SK-N-SH (cell line): Measurements from ENCODE around the gene CRYBG2. TPM values are rescaled to one million over a fixed set of nuclear protein-coding genes. Genes with fewer than 3 reads are reported as not detected.
A peak's percentile ranks its signal among the peaks of the same experiment; 100 is the strongest.

Source experiments
- CTCF ChIA-PET: fragments of 300-600, 350-600 bp; formaldehyde crosslinking; extraction: SDS; loops from one replicate; lab custom pipeline; 2021; lab: Yijun Ruan, JAX
- POLR2A ChIA-PET: fragments of 350-600 bp; sonication (Branson Sonifier 250); formaldehyde crosslinking; extraction: SDS; loops from one replicate; lab custom pipeline; 2020; ENCODE audit warnings: antibody characterized with exemption, inconsistent platforms; lab: Yijun Ruan, JAX
- DNase-seq: peaks from one replicate; pipeline ENCODE4 v3.0.0; 2012
- H2AFZ ChIP-seq: fragments of 200-600 bp; sonication (generic); 2 replicates; pipeline ENCODE4 v1.8.1; 2016; ENCODE audit warnings: antibody characterized with exemption, mild to moderate bottlenecking, low read depth
- H3F3A ChIP-seq: fragments of 200-600 bp; sonication (generic); replicated peaks from 2 replicates; pipeline ENCODE3; 2016; ENCODE audit warnings: antibody characterized with exemption, mild to moderate bottlenecking; ENCODE audit not compliant: insufficient read depth
- H3K27ac ChIP-seq, 2 experiments: fragments of 200-500 bp in 1 of 2; fragments of 200-600 bp in 1 of 2; sonication (Bioruptor generic) in 1 of 2; sonication (generic), shearing (Covaris generic) in 1 of 2; 2 replicates each; pipeline versions ENCODE4 v1.5.1 to v1.6.1; 2014 to 2016; ENCODE audit warnings: low read depth in 2 of 2, inconsistent platforms in 1 of 2, low read length in 1 of 2, mild to moderate bottlenecking in 1 of 2, mixed read lengths in 1 of 2
- H3K27me3 ChIP-seq: fragments of 200-600 bp; sonication (generic), shearing (Covaris generic); 2 replicates; pipeline ENCODE4 v1.6.1; 2016; ENCODE audit warnings: mixed run types; ENCODE audit not compliant: insufficient read depth
- H3K36me3 ChIP-seq, 2 experiments: fragments of 200-500 bp in 1 of 2; fragments of 200-600 bp in 1 of 2; sonication (Bioruptor generic) in 1 of 2; sonication (generic) in 1 of 2; replicated peaks in 1 of 2; 2 replicates each; pipeline versions ENCODE3 to v1.5.1; 2014 to 2016; ENCODE audit warnings: low read length in 1 of 2, mild to moderate bottlenecking in 1 of 2; ENCODE audit not compliant: insufficient read depth in 2 of 2, control insufficient read depth in 1 of 2
- H3K4me1 ChIP-seq, 2 experiments: fragments of 200-500 bp in 1 of 2; fragments of 200-600 bp in 1 of 2; sonication (Bioruptor generic) in 1 of 2; sonication (generic), shearing (Covaris generic) in 1 of 2; 2 replicates each; pipeline versions ENCODE4 v1.5.1 to v1.6.1; 2014 to 2016; ENCODE audit warnings: low read depth in 1 of 2, low read length in 1 of 2, mixed run types in 1 of 2; ENCODE audit not compliant: insufficient read depth in 2 of 2, control insufficient read depth in 1 of 2
- H3K4me2 ChIP-seq: fragments of 200-600 bp; sonication (generic), shearing (Covaris generic); 2 replicates; pipeline ENCODE4 v1.6.1; 2017; ENCODE audit warnings: mixed run types
- H3K4me3 ChIP-seq, 2 experiments: fragments of 200-500 bp in 1 of 2; fragments of 200-600 bp in 1 of 2; sonication (Bioruptor generic) in 1 of 2; sonication (generic), shearing (Covaris generic) in 1 of 2; 2 replicates each; pipeline versions ENCODE4 v1.5.1 to v1.8.1; 2014 to 2016; ENCODE audit warnings: low read depth in 2 of 2, inconsistent platforms in 1 of 2, low read length in 1 of 2, mild to moderate bottlenecking in 1 of 2, mixed read lengths in 1 of 2, moderate library complexity in 1 of 2
- H3K79me2 ChIP-seq: fragments of 200-600 bp; sonication (generic); 2 replicates; pipeline ENCODE4 v1.8.1; 2017; ENCODE audit warnings: mild to moderate bottlenecking; ENCODE audit not compliant: insufficient read depth
- H3K9ac ChIP-seq: fragments of 200-600 bp; sonication (generic); 2 replicates; pipeline ENCODE4 v1.6.1; 2017; ENCODE audit warnings: mixed run types
- H3K9me2 ChIP-seq: fragments of 200-600 bp; sonication (generic); 2 replicates; pipeline ENCODE4 v1.6.1; 2017; ENCODE audit warnings: mixed run types
- H3K9me3 ChIP-seq: fragments of 200-600 bp; sonication (generic); 2 replicates; pipeline ENCODE4 v1.6.1; 2017; ENCODE audit warnings: mixed run types, mild to moderate bottlenecking, moderate library complexity
- H4K20me1 ChIP-seq: fragments of 200-600 bp; sonication (generic); 2 replicates; pipeline ENCODE4 v1.6.1; 2017; ENCODE audit warnings: mild to moderate bottlenecking, mixed run types; ENCODE audit not compliant: insufficient read depth
- CHD2 ChIP-seq: fragments of 150-350 bp; IDR thresholded peaks from 2 replicates; pipeline ENCODE4 v1.6.1; 2018; ENCODE audit warnings: low read length; ENCODE audit not compliant: partially characterized antibody
- ELF1 ChIP-seq: IDR thresholded peaks from 2 replicates; pipeline ENCODE4 v1.4.0; 2012
- EZH2phosphoT487 ChIP-seq: fragments of 200-600 bp; sonication (generic); IDR thresholded peaks from 2 replicates; pipeline ENCODE4 v1.6.1; 2017; ENCODE audit warnings: low read depth, mixed run types, mild to moderate bottlenecking, antibody characterized with exemption, moderate library complexity, borderline replicate concordance
- FOSL2 ChIP-seq: IDR thresholded peaks from 2 replicates; pipeline ENCODE4 v1.4.0; 2012; ENCODE audit warnings: low read depth, mild to moderate bottlenecking, moderate library complexity, borderline replicate concordance
- GABPA ChIP-seq: IDR thresholded peaks from 2 replicates; pipeline ENCODE4 v1.4.0; 2012; ENCODE audit warnings: low read depth, mild to moderate bottlenecking
- IRF3 ChIP-seq: fragments of 150-350 bp; IDR thresholded peaks from 2 replicates; pipeline ENCODE4 v1.6.1; 2016; ENCODE audit warnings: mild to moderate bottlenecking, low read depth, low read length
- NFIC ChIP-seq: IDR thresholded peaks from 2 replicates; pipeline ENCODE4 v1.4.0; 2012; ENCODE audit warnings: borderline replicate concordance
- PBX3 ChIP-seq: IDR thresholded peaks from 2 replicates; pipeline ENCODE4; 2012
- POLR2AphosphoS5 ChIP-seq: IDR thresholded peaks from 2 replicates; pipeline ENCODE4 v1.6.1; 2012; ENCODE audit warnings: low read depth, low read length
- RCOR1 ChIP-seq: fragments of 150-350 bp; IDR thresholded peaks from 2 replicates; pipeline ENCODE4 v1.6.1; 2017; ENCODE audit warnings: antibody characterized with exemption, low read length
- REST ChIP-seq: IDR thresholded peaks from 2 replicates; pipeline ENCODE4 v1.6.1; 2012; ENCODE audit warnings: mild to moderate bottlenecking, low read depth, low read length, moderate library complexity
- SIN3A ChIP-seq: IDR thresholded peaks from 2 replicates; pipeline ENCODE4 v1.6.1; 2012; ENCODE audit warnings: low read depth, mild to moderate bottlenecking, low read length, moderate library complexity, borderline replicate concordance
- TAF1 ChIP-seq: IDR thresholded peaks from 2 replicates; pipeline ENCODE4 v1.6.1; 2012; ENCODE audit warnings: low read depth, mild to moderate bottlenecking, low read length, moderate library complexity, borderline replicate concordance
- YY1 ChIP-seq: IDR thresholded peaks from 2 replicates; pipeline ENCODE4 v1.4.0; 2012; ENCODE audit warnings: low read depth, mild to moderate bottlenecking
- ZBTB33 ChIP-seq: IDR thresholded peaks from 2 replicates; pipeline ENCODE4 v1.4.0; 2012; ENCODE audit warnings: low read depth, borderline replicate concordance
- WGBS: methylation state at CpG from one replicate; pipeline ENCODE4 v1.1.6; 2017; ENCODE audit warnings: low lambda C conversion rate; 5-methylcytosine and 5-hydroxymethylcytosine counted together
- polyA plus RNA-seq, 3 experiments: library from polyadenylated mRNA; depleted of rRNA; stranded (reverse); fragments of >200 nt; gene quantifications; 2 replicates each; pipeline ENCODE4 v1.2.3, GENCODE V29; 2012

Gene CRYBG2
- polyA plus RNA-seq, 1 of the 3 experiments (the other 2 are of a cell fraction) = 0.08 TPM

- Histone ChIP-seq H3K4me2 (peak overlapping the region; percentile 56; the same call in 1 of the 2 replicates), H3K36me3 (peaks cover 9 to 11% of the 10 kb centered on the region in 2 experiments), H3K4me1 (peaks cover 28 to 38% of the 10 kb centered on the region in 2 experiments; a peak in 3 of 4 replicates), H2AFZ (no peak overlapping the region), H3K79me2 (peaks cover 54% of the 10 kb centered on the region), H3K4me3 (no peak overlapping the region), H3K27me3 (no peaks in the 10 kb centered on the region), H3K9ac (no peak overlapping the region), H3K9me3 (no peaks in the 10 kb centered on the region), H4K20me1 (peaks cover 33% of the 10 kb centered on the region), H3F3A (peaks cover 24% of the 10 kb centered on the region), H3K27ac (peak overlapping the region in 1 of 2 experiments; percentile 50; a peak in 2 of 4 replicates), H3K9me2 (no peaks in the 10 kb centered on the region)
- no peak for TF ChIP-seq ELF1
- no peak for TF ChIP-seq TAF1
- TF ChIP-seq RCOR1 = no peak
- no peak for TF ChIP-seq SIN3A
- TF ChIP-seq POLR2AphosphoS5 = no peak
- TF ChIP-seq REST = no peak
- 96% methylated on average over 4 of the region's 12 CpGs for WGBS
- DNase-seq = no peak
- ChIA-PET CTCF (interaction anchor here (0.7 to 10.7 kb wide), 18 partner anchors 8 to 139 kb away, joined by 3 to 213 read pairs (median 12); partner anchors contain the start of genes CD52 and CEP85), POLR2A (no interaction called here)
Observed at GRCh38 chr1:26283871-26284596, 69.9 kb downstream of the CRYBG2 start.

GRCh38 chr1:26283279-26283853 is 70.6 kb downstream of the CRYBG2 start:
- Histone ChIP-seq H3K27me3 (no peaks in the 10 kb centered on the region), H3F3A (peaks cover 31% of the 10 kb centered on the region), H3K9ac (no peak overlapping the region), H3K27ac (peak overlapping the region in 1 of 2 experiments; percentile 50; a peak in 1 of 4 replicates), H4K20me1 (peaks cover 33% of the 10 kb centered on the region), H3K4me3 (no peak overlapping the region), H3K36me3 (peaks cover 9 to 11% of the 10 kb centered on the region in 2 experiments), H3K79me2 (peaks cover 54% of the 10 kb centered on the region), H3K9me2 (no peaks in the 10 kb centered on the region), H2AFZ (no peak overlapping the region), H3K4me1 (peaks cover 26 to 45% of the 10 kb centered on the region in 2 experiments; a peak in 3 of 4 replicates), H3K9me3 (no peaks in the 10 kb centered on the region), H3K4me2 (no peak overlapping the region)
- CTCF ChIA-PET = interaction anchor here (3.8 to 10.7 kb wide), 4 partner anchors 7 to 80 kb away, joined by 22 to 213 read pairs (median 54); partner anchors contain the start of gene CD52
- WGBS = 86% methylated on average over 4 of the region's 4 CpGs
- DNase-seq = no peak
- POLR2A ChIA-PET = no interaction called here
- TF ChIP-seq EZH2phosphoT487 (no peak), CHD2 (no peak), GABPA (no peak), ZBTB33 (no peak), PBX3 (no peak), YY1 (no peak), IRF3 (no peak), FOSL2 (no peak), NFIC (no peak)
